HUES64 (cell line): ENCODE results near the gene USP28.

Experiments
- H3K27ac ChIP-seq: 2 replicates; pipeline ENCODE4 v1.7.0; 2013; ENCODE audit warnings: low read depth, low read length, inconsistent platforms
- H3K27me3 ChIP-seq: 2 replicates; pipeline ENCODE4 v1.6.1; 2013; ENCODE audit warnings: mild to moderate bottlenecking, low read length; ENCODE audit not compliant: insufficient read depth
- H3K36me3 ChIP-seq: 2 replicates; pipeline ENCODE4 v1.6.1; 2013; ENCODE audit warnings: mild to moderate bottlenecking, low read length; ENCODE audit not compliant: insufficient read depth
- H3K4me1 ChIP-seq: 2 replicates; pipeline ENCODE4 v1.6.1; 2013; ENCODE audit warnings: mild to moderate bottlenecking, low read length, moderate library complexity; ENCODE audit not compliant: insufficient read depth
- H3K4me3 ChIP-seq: 2 replicates; pipeline ENCODE4 v1.5.1; 2013; ENCODE audit warnings: mild to moderate bottlenecking, low read length, moderate library complexity
- H3K9ac ChIP-seq: 2 replicates; pipeline ENCODE4 v1.6.1; 2013; ENCODE audit warnings: mild to moderate bottlenecking, low read depth, low read length
- H3K9me3 ChIP-seq: 2 replicates; pipeline ENCODE4 v1.6.1; 2013; ENCODE audit warnings: low read depth, low read length; ENCODE audit not compliant: insufficient read depth
- WGBS: fragments of 150-250, 120-280 bp; methylation state at CpG from one replicate; pipeline ENCODE4 v1.1.7; 2013; ENCODE audit warnings: missing lambda C conversion rate; 5-methylcytosine and 5-hydroxymethylcytosine counted together

Gene USP28

DNA sequence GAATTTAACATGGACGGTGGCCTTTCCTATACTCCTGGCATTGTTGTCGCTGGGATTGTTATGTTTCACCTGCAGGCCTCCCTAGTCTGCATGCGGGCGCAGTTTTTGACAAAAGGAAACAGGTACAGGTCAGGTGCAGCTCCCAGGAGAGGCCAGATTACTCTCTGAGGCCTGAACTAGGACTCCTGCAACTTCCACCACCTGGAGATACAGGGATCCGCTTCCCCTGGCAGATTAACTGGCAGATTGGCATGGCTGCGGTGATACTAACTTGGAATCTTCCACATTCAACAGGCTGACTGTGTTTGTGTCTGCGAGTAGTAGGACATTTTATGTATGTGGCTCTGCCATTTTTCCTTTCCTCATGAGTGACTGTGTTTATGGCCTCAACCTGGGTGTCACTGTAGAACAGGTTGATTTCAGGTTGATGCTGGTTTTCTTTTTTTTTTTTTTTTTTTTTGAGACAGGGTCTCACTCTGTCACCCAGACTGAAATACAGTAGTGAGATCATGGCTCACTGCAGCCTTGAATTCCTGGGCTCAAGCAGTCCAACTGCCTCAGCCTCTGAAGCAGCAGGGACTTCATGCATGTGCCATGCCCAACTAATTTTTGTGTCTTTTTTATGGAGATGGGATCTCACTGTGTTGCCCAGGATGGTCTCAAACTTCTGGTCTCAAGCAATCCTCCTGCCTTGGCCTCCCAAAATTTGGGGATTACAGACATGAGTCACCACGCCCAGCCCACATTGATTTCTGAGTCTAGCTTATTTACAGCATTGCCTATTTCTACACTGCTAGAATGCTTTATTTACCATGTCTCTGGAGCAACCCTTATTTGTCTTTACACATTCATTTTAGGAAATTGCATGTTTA is 1.7 kb upstream of the USP28 start:
- no peak overlapping the region for H3K4me3 ChIP-seq
- H3K4me1 ChIP-seq, result peaks cover 23% of the 10 kb centered on the region
- no peak overlapping the region for H3K27ac ChIP-seq
- no peaks in the 10 kb centered on the region for H3K9me3 ChIP-seq
- WGBS, result 95% methylated on average over 8 of the region's 8 CpGs
- no peaks in the 10 kb centered on the region for H3K27me3 ChIP-seq
- H3K9ac ChIP-seq, result no peak overlapping the region
- H3K36me3 ChIP-seq, result peaks cover 7% of the 10 kb centered on the region

DNA sequence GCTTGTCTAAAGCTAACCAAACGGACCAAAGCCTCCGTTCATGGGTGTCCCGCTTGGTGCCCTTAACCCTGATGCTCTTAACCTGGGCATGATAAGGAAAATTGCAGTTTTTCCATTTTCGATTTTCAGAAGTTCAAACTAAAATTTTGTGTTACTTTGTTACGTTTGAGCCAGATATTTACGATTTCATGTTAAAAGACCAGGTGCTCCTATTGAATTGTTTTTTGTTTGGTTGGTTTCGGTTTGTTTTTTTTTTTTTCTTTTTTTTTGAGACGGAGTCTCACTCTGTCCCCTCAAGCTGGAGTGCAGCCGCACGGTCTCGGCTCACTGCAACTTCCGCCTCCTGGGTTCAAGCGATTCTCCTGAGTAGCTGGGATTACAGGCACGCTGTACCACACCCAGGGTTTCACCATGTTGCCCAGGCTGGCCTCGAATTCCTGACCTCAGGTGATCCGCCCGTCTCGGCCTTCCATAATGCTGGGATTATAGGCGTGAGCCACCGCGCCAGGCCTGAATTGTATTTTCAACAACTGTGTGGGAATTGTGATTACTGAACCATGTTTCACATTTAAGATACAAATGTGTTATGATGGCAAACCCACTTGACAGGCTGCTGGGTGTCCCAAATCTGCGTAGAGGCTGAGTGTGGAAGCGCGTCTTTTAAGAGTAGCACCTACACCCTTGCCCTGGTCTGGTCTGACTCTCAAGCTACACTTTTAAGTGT is 864 bp upstream of the USP28 start:
- H3K4me3 ChIP-seq, result peak overlapping the region; percentile 70
- 88% methylated on average over 24 of the region's 24 CpGs for WGBS
- peak overlapping the region; percentile 93; the same call in 1 of the 2 replicates for H3K27ac ChIP-seq
- no peaks in the 10 kb centered on the region for H3K9me3 ChIP-seq
- no peaks in the 10 kb centered on the region for H3K27me3 ChIP-seq
- H3K4me1 ChIP-seq, result peaks cover 30% of the 10 kb centered on the region
- peaks cover 15% of the 10 kb centered on the region for H3K36me3 ChIP-seq
- H3K9ac ChIP-seq, result peak overlapping the region; percentile 87

DNA sequence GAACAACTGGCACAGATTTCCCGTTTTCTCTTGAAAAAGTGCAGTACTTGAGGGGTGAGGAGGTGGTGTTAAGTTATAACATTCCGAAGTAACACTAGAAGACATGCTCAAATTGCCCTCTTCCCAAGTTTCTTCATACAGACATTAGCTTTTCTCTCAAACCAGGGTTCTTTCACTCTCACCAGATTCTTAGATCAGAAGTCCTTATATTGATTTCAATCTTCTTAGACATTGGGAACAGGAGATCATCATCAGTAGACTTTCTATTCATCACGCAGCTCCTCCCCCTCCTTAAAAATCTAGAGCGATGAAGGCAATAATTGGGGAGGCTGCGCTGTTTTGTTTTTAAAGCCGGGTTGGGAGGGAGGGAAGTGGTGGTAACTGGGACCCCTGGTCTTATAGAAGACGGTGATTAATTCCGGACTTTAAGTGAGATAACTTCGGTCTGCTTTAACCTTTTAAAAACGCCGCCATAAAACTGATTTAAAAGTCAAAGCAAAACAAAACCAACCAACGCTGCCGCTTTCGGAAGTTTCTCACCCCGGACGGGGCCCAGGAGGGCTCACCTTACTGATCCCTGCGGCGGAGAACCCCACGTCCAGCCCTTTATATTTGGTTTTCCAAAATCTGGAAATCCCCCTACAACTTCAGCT is 665 bp downstream of the USP28 start:
- Histone ChIP-seq H3K4me3 (peak overlapping the region; percentile 97), H3K9ac (peak overlapping the region; percentile 83), H3K27me3 (no peaks in the 10 kb centered on the region), H3K27ac (peak overlapping the region; percentile 69; the same call in 1 of the 2 replicates), H3K4me1 (peaks cover 30% of the 10 kb centered on the region), H3K36me3 (peaks cover 26% of the 10 kb centered on the region), H3K9me3 (no peaks in the 10 kb centered on the region)
- WGBS, result under 1% methylated on average over 18 of the region's 19 CpGs

DNA sequence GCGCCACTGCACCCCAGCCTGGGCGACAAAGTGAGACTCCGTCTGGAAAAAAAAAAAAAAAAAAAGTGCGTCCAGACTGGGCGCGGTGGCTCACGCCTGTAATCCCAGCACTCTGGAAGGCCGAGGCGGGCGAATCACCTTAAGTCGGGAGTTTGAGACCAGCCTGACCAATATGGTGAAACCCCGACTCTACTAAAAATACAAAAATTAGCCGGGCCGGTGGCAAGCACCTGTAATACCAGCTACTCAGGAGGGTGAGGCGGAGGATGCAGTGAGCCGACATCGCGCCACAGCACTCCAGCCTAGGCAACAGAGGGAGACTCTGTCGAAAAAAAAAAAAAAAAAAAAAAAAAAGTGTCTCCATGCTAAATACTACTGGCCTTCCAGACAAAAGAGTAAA is 1.3 kb downstream of the USP28 start:
- H3K27me3 ChIP-seq, result no peaks in the 10 kb centered on the region
- H3K9ac ChIP-seq, result peak overlapping the region; percentile 83
- peak overlapping the region; percentile 97 for H3K4me3 ChIP-seq
- H3K36me3 ChIP-seq, result peaks cover 32% of the 10 kb centered on the region
- 23% methylated on average over 18 of the region's 19 CpGs for WGBS
- H3K27ac ChIP-seq, result no peak overlapping the region
- peaks cover 30% of the 10 kb centered on the region for H3K4me1 ChIP-seq
- no peaks in the 10 kb centered on the region for H3K9me3 ChIP-seq

DNA sequence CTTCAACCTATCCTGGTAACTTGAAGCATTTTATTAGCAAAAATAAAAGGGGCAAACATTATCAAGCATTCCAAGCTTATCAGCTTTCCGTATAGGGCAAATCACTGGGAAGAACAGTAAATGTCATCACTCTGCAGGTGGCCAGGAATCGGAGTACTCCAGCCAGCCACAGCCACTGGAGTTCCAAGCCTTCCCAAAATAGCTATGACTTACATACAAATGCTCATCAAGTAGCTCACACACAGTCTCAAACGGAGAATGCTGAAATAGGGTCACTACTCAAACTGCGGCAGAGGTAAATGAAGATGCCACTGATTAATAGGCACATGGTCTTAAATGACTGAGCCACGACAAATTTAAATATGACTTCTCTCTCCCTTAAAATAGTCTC is 2.1 kb downstream of the USP28 start:
- no peak overlapping the region for H3K9ac ChIP-seq
- peak overlapping the region; percentile 11; the same call in 1 of the 2 replicates for H3K27ac ChIP-seq
- H3K9me3 ChIP-seq, result no peaks in the 10 kb centered on the region
- WGBS, result 18% methylated on average over 5 of the region's 5 CpGs
- no peaks in the 10 kb centered on the region for H3K27me3 ChIP-seq
- peak overlapping the region; percentile 97 for H3K4me3 ChIP-seq
- peaks cover 39% of the 10 kb centered on the region for H3K36me3 ChIP-seq
- peaks cover 30% of the 10 kb centered on the region for H3K4me1 ChIP-seq

DNA sequence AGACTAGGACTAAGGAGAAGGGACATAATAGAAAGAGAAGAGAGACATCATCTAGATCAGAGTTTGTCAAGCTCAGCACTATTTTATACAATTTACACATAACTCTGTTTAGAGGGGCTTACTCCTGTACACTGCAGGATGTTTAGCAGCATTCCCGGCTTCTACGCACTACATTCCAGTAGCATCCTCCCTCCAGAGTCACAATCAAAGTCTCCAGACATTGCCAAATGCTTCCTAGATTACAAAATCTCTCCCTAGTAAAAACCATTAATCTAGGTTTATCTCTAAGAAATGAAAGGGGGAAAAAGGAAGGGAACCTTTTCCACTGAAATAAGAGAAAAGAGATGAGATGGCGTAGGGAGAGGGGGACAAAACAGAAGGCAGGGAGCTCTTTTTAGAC is 4.0 kb downstream of the USP28 start:
- Histone ChIP-seq H3K4me3 (no peak overlapping the region), H3K27me3 (no peaks in the 10 kb centered on the region), H3K4me1 (peaks cover 26% of the 10 kb centered on the region), H3K27ac (no peak overlapping the region), H3K36me3 (peaks cover 57% of the 10 kb centered on the region), H3K9ac (no peak overlapping the region), H3K9me3 (no peaks in the 10 kb centered on the region)
- 93% methylated on average over 3 of the region's 3 CpGs for WGBS

DNA sequence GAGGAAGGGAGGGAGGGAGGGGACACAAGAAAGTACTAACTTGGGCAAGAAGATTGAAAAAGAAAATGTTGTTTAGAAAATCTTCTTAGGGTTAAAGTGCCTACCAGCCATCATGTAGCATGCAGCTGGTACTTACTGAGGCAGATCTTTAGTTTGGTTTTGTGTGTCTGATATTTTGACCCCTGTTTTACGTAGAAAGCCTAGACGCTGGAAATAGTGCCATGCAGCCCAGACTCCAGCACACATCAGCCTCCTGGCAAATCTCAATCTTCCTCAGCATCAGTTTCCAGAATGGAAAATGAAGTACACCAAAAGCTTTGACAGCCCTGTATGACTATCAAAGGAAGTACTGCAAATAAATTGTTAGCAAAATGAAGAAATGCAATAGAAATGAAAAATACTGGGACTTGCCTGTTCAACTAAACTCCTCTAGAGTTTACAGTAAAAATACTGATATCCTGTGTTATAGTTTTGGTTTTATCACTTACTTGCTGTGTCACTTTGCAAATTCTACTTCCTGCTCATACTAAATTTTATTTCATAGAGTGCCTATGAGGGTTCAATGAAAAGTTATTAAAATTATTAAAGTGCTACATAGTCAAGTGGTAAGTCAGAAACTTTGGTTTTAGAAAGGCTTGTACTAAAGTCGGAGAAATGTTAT is 7.4 kb downstream of the USP28 start:
- WGBS, result 93% methylated on average over 3 of the region's 3 CpGs
- H3K9me3 ChIP-seq, result no peaks in the 10 kb centered on the region
- H3K9ac ChIP-seq, result no peak overlapping the region
- peaks cover 72% of the 10 kb centered on the region for H3K36me3 ChIP-seq
- no peak overlapping the region for H3K4me3 ChIP-seq
- no peaks in the 10 kb centered on the region for H3K27me3 ChIP-seq
- H3K4me1 ChIP-seq, result peaks cover 14% of the 10 kb centered on the region
- no peak overlapping the region for H3K27ac ChIP-seq

DNA sequence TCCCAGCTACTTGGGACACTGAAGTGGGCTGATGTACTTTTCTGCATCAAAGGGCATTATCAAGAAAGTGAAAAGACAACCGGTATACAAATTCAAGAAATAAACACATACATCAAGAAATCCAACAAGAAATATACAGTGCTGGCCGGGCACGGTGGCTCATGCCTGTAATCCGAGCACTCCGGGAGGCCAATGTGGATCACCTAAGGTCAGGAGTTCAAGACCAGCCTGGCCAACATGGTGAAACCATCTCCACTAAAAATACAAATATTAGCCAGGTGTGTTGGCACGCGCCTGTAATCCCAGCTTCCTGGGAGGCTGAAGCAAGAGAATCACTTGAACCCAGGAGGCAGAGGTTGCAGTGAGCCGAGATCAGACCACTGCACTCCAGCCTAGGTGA is 9.5 kb downstream of the USP28 start:
- no peaks in the 10 kb centered on the region for H3K9me3 ChIP-seq
- no peak overlapping the region for H3K9ac ChIP-seq
- H3K36me3 ChIP-seq, result peaks cover 53% of the 10 kb centered on the region
- H3K4me1 ChIP-seq, result peaks cover 21% of the 10 kb centered on the region
- WGBS, result 93% methylated on average over 8 of the region's 8 CpGs
- no peak overlapping the region for H3K4me3 ChIP-seq
- H3K27ac ChIP-seq, result no peak overlapping the region
- no peaks in the 10 kb centered on the region for H3K27me3 ChIP-seq

DNA sequence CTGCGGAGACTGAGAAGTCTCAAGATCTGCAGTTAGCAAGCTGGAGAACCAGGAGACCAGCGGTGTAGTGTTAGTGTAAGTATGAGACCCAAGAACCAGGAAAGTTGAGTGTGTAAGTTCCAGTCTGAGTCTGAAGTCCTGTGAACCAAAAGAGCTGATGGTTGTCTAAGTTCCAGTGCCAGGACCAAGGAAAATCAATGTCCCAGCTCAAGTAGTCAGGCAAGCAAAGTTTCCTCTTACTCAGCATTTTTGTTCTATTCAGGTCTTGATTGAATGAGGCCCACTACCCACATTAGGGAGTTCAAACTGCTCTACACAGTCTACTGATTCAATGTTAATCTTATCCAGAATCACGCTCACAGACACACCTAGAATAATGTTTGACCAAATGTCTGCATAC is 11.0 kb downstream of the USP28 start:
- no peak overlapping the region for H3K4me3 ChIP-seq
- no peak overlapping the region for H3K27ac ChIP-seq
- peaks cover 30% of the 10 kb centered on the region for H3K4me1 ChIP-seq
- H3K9ac ChIP-seq, result no peak overlapping the region
- H3K9me3 ChIP-seq, result no peaks in the 10 kb centered on the region
- WGBS, result 99% methylated on average over 3 of the region's 3 CpGs
- H3K36me3 ChIP-seq, result peaks cover 44% of the 10 kb centered on the region
- H3K27me3 ChIP-seq, result no peaks in the 10 kb centered on the region

DNA sequence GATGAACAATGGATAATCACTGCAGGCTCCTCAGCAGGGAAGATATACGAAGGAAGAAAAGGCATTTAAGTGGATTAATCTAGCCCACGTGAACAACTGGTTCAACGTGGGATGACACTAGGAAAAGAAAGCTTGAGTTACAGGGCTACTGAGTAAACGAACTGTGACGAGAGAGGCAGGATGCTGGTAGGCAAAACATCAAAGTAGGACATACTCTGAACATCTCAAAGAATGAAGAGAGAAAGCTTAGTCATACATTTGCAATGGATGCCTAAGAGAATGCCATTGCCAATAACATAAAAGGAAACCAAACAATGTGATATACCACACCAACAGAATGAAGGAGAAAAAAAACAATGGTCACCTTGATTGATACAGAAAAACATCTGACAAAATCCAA is 12.9 kb downstream of the USP28 start:
- H3K36me3 ChIP-seq, result peaks cover 26% of the 10 kb centered on the region
- no peaks in the 10 kb centered on the region for H3K9me3 ChIP-seq
- no peaks in the 10 kb centered on the region for H3K27me3 ChIP-seq
- H3K9ac ChIP-seq, result peak overlapping the region; percentile 19; the same call in 1 of the 2 replicates
- no peak overlapping the region for H3K4me3 ChIP-seq
- peaks cover 39% of the 10 kb centered on the region for H3K4me1 ChIP-seq
- WGBS, result 11% methylated on average over 5 of the region's 5 CpGs
- H3K27ac ChIP-seq, result peak overlapping the region; percentile 21; the same call in 1 of the 2 replicates
